Transverse colon (tissue), 4 donors: ENCODE measurements around the gene LMAN1L. TPM values are rescaled to one million over a fixed set of nuclear protein-coding genes. Genes with fewer than 3 reads are reported as not detected.

Source experiments
- DNase-seq: peaks from one replicate; pipeline ENCODE4 v3.0.0-alpha.2; 2019
- H3K27ac ChIP-seq, 4 donors: fragments of 200-600 bp; sonication (generic); 2 replicates each; pipeline ENCODE4 v1.5.1; 2016 to 2018; ENCODE audit warnings: inconsistent platforms in 4 of 4
- H3K27me3 ChIP-seq: fragments of 200-600 bp; sonication (generic); 2 replicates; pipeline ENCODE4 v1.5.1; 2017; ENCODE audit warnings: inconsistent platforms
- H3K36me3 ChIP-seq, 4 donors: fragments of 200-600 bp; sonication (generic); 2 replicates each; pipeline ENCODE4 v1.5.1; 2017 to 2019; ENCODE audit warnings: inconsistent platforms in 4 of 4
- H3K4me1 ChIP-seq, 4 donors: fragments of 200-600 bp; sonication (generic); 2 replicates each; pipeline ENCODE4 v1.5.1; 2017 to 2020; ENCODE audit warnings: inconsistent platforms in 4 of 4
- H3K4me3 ChIP-seq, 4 donors: fragments of 200-600 bp; sonication (generic); 1 replicate in 1 of 4; 2 replicates in 3 of 4; pipeline versions ENCODE4 v1.5.1 to v1.6.1; 2017 to 2019; ENCODE audit warnings: inconsistent platforms in 4 of 4
- H3K9me3 ChIP-seq, 2 donors: fragments of 200-600 bp; sonication (generic); 2 replicates each; pipeline ENCODE4 v1.5.1; 2017 to 2019; ENCODE audit warnings: inconsistent platforms in 2 of 2
- CTCF ChIP-seq, 5 experiments: fragments of 200-600 bp in 3 of 5; fragments of 450-650 bp in 2 of 5; sonication (generic) in 3 of 5; IDR thresholded peaks; 1 replicate in 2 of 5; 2 replicates in 3 of 5; pipeline ENCODE4 v1.5.1; 2016 to 2017; ENCODE audit warnings: antibody characterized with exemption in 5 of 5, inconsistent platforms in 3 of 5, mild to moderate bottlenecking in 2 of 5, moderate library complexity in 1 of 5
- EP300 ChIP-seq: sonication (generic); formaldehyde crosslinking; IDR thresholded peaks from one replicate; pipeline ENCODE4 v1.6.1; 2017; ENCODE audit warnings: antibody characterized with exemption, low read depth
- POLR2A ChIP-seq: fragments of 450-650 bp; IDR thresholded peaks from one replicate; pipeline ENCODE4 v1.6.1; 2016; ENCODE audit warnings: antibody characterized with exemption, mild to moderate bottlenecking, moderate library complexity
- POLR2AphosphoS5 ChIP-seq, 3 donors: sonication (generic); formaldehyde crosslinking; IDR thresholded peaks; one replicate each; pipeline ENCODE4 v1.6.1; 2016; ENCODE audit warnings: antibody characterized with exemption in 3 of 3
- WGBS, 2 donors: methylation state at CpG; one replicate each; pipeline ENCODE4 v1.1.5; 2018; ENCODE audit warnings: low coverage in 1 of 2; 5-methylcytosine and 5-hydroxymethylcytosine counted together
- in situ Hi-C, 4 donors: fragments of 200-750 bp; cut with MboI; loops; one replicate each; pipeline versions ENCODE4 v1.15.0 to v1.15.1; 2017; ENCODE audit warnings: low sequenced_read_pairs in 3 of 4, low pct_ligation_motif_present in 1 of 4, low pct_unique_long_range_greater_than_20kb in 1 of 4
- intact Hi-C: fragments of 100-400 bp; cut with DNase I; formaldehyde crosslinking; loops from one replicate; pipeline ENCODE4 v1.15.1; 2023; ENCODE audit warnings: low total_unique reads
- total RNA-seq, 4 donors: library from RNA; depleted of rRNA; stranded (reverse); fragments of >200 nt; gene quantifications; one replicate each; pipeline ENCODE4 v1.1.0, GENCODE V29; 2016

The LMAN1L gene
- total RNA-seq, 4 donors from 2014 or later, result 20.2 TPM; not detected in 3

DNA sequence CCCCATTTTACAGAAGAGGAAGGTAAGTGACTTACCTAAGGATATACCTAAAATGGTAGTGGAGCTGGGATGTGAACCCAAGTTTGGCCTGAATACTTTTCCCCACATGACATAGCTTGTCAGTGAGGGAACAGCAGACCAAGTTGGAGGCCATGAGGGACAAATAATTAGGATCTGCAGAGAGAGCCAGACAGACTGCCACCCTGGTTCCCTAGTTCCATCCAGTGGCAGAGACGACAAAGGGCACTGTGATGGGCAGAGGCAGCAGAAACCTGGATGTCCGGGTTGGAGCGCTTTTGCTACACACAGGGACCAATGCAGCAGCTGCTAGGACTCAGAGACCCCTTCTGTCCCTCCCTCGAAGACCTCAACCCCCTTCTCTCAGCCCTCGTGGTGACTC lies 15.0 kb downstream of the LMAN1L start:
- in situ Hi-C loops, result no loop called here
- Histone ChIP-seq H3K36me3 (no peaks in the 10 kb centered on the region), H3K27ac (no peak overlapping the region), H3K27me3 (peaks cover 33% of the 10 kb centered on the region), H3K4me3 (no peak overlapping the region), H3K9me3 (no peaks in the 10 kb centered on the region), H3K4me1 (peaks cover 4 to 23% (median 16%) of the 10 kb centered on the region in 4 donors)
- TF ChIP-seq POLR2A, result no peak
- TF ChIP-seq EP300, result no peak
- no peak for TF ChIP-seq CTCF (IDR thresholded peaks at IDR 0.05)
- no peak for TF ChIP-seq POLR2AphosphoS5 (IDR thresholded peaks at IDR 0.05)
- DNase-seq, result no peak
- intact Hi-C loops, result no loop called here
- WGBS, 2 donors, result 63% methylated on average over 5 of the region's 5 CpGs; no CpG with 5 or more reads in 1 of the 2 donors

DNA sequence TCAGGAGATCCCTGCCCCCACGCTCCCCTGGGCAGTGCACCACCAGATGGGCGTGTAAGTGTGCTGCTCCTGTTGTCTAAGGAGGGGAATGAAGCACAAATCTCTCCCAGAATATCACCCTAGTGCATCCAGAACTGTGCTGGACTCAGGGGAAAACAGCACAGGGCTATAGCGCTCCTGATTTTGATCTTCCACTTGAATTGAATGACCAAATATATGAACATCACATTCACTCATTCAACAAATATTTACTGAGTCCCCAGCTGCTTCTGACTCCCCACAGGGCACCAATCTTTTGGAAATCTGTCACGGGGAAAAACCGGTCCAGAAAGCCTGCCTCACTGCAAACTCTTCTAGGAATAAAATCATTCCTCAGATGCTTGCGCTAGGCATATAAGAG lies 16.2 kb downstream of the LMAN1L start:
- no peaks in the 10 kb centered on the region for H3K9me3 ChIP-seq
- TF ChIP-seq POLR2A (no peak), EP300 (no peak), POLR2AphosphoS5 (IDR thresholded peaks at IDR 0.05) (no peak), CTCF (IDR thresholded peaks at IDR 0.05) (no peak)
- no peak overlapping the region for H3K4me3 ChIP-seq
- WGBS, 2 donors, result 77% methylated on average over 6 of the region's 6 CpGs; no CpG with 5 or more reads in 1 of the 2 donors
- peaks cover 33% of the 10 kb centered on the region for H3K27me3 ChIP-seq
- H3K27ac ChIP-seq, result no peak overlapping the region
- no peak for DNase-seq
- peaks cover 4 to 24% (median 17%) of the 10 kb centered on the region in 4 donors for H3K4me1 ChIP-seq
- no peaks in the 10 kb centered on the region for H3K36me3 ChIP-seq
- intact Hi-C loops (no loop called here), in situ Hi-C loops (no loop called here)

GRCh38 chr15:74829486-74829885 lies 16.9 kb downstream of the LMAN1L start:
- Histone ChIP-seq H3K27me3 (peaks cover 33% of the 10 kb centered on the region), H3K4me1 (peaks cover 4 to 24% (median 17%) of the 10 kb centered on the region in 4 donors), H3K36me3 (no peaks in the 10 kb centered on the region), H3K9me3 (no peaks in the 10 kb centered on the region), H3K27ac (no peak overlapping the region), H3K4me3 (no peak overlapping the region)
- no peak for DNase-seq
- in situ Hi-C loops, result no loop called here
- no peak for TF ChIP-seq POLR2AphosphoS5 (IDR thresholded peaks at IDR 0.05)
- TF ChIP-seq EP300, result no peak
- no peak for TF ChIP-seq POLR2A
- no peak for TF ChIP-seq CTCF (IDR thresholded peaks at IDR 0.05)
- 52 to 100% methylated on average over 1 to 3 of the region's 3 CpGs for WGBS, 2 donors
- intact Hi-C loops, result no loop called here

DNA sequence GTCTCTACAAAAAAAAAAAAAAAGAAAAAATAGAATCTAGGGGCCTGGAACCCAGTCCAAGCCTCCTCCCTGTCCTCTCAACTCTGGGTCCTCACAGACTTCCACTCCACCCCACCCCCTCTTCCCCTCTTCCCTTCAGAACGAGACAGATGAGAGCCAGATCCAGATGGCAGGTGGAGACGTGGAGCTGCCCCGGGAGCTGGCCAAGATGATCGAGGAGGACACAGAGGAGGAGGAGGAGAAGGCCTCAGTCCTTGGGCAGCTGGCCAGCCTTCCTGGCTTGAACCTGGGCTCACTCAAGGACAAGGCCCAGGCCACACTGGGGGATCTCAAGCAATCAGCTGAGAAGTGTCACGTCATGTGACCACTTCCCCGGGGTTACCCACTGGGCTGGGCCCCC lies 17.4 kb downstream of the LMAN1L start:
- WGBS, 2 donors, result 68 to 94% methylated on average over 4 to 6 of the region's 6 CpGs
- peaks cover 4 to 24% (median 17%) of the 10 kb centered on the region in 4 donors for H3K4me1 ChIP-seq
- intact Hi-C loops, result no loop called here

More for the DNA sequence above, 17.4 kb downstream of the LMAN1L start:
- in situ Hi-C loops, result loop anchor here in 1 of 4 donors (10.0 kb wide), 1 partner anchor 75 kb away; the partner anchor contains the start of gene FAM219B
- no peak for TF ChIP-seq POLR2A
- TF ChIP-seq EP300, result no peak
- TF ChIP-seq CTCF (IDR thresholded peaks at IDR 0.05), result no peak
- no peak for TF ChIP-seq POLR2AphosphoS5 (IDR thresholded peaks at IDR 0.05)
- Histone ChIP-seq H3K27me3 (peaks cover 33% of the 10 kb centered on the region), H3K27ac (no peak overlapping the region), H3K36me3 (no peaks in the 10 kb centered on the region), H3K9me3 (no peaks in the 10 kb centered on the region), H3K4me3 (no peak overlapping the region)
- DNase-seq, result no peak
